Mesothelial cell of epicardium (in vitro differentiated cells): Measurements from ENCODE around the gene KIRREL3. TPM values are rescaled to one million over a fixed set of nuclear protein-coding genes. Genes with fewer than 3 reads are reported as not detected.

ENCODE experiments used
- DNase-seq, 2 experiments: peaks; one replicate each; pipeline ENCODE4 v3.0.0; 2021; ENCODE audit warnings: low spot score in 2 of 2; ENCODE audit not compliant: unreplicated experiment in 2 of 2
- H3K27ac Mint-ChIP-seq: 2 replicates; pipeline ENCODE4 v1.8.0; 2021; ENCODE audit warnings: mixed read lengths
- H3K27me3 Mint-ChIP-seq: 2 replicates; pipeline ENCODE4 v1.8.0; 2021; ENCODE audit warnings: low read depth, mixed read lengths
- H3K36me3 Mint-ChIP-seq: 2 replicates; pipeline ENCODE4 v1.8.0; 2021; ENCODE audit warnings: mixed read lengths
- H3K4me1 Mint-ChIP-seq: 2 replicates; pipeline ENCODE4 v1.8.0; 2021; ENCODE audit warnings: mixed read lengths
- H3K4me3 Mint-ChIP-seq: 2 replicates; pipeline ENCODE4 v1.8.0; 2021; ENCODE audit warnings: mild to moderate bottlenecking, moderate library complexity, mixed read lengths
- H3K9me3 Mint-ChIP-seq: 2 replicates; pipeline ENCODE4 v1.8.0; 2021; ENCODE audit warnings: mixed read lengths
- CTCF ChIP-seq: fragments of 200-600 bp; sonication (generic); IDR thresholded peaks from one replicate; pipeline ENCODE4 v1.5.0; 2021; ENCODE audit warnings: antibody characterized with exemption; ENCODE audit not compliant: unreplicated experiment
- total RNA-seq: library from RNA; stranded (reverse); gene quantifications from 3 replicates; pipeline ENCODE4 v1.2.1, GENCODE V29; 2021

The KIRREL3 gene
- total RNA-seq, 1 donor from 2014 or later = 0.31 TPM

GRCh38 chr11:126874276-126874675, 126.3 kb downstream of the KIRREL3 start:
- peaks cover 12% of the 10 kb centered on the region for H3K9me3 Mint-ChIP-seq
- no peak overlapping the region for H3K27ac Mint-ChIP-seq
- no peak overlapping the region for H3K4me3 Mint-ChIP-seq
- peaks cover 4% of the 10 kb centered on the region for H3K36me3 Mint-ChIP-seq
- peaks cover 35% of the 10 kb centered on the region for H3K4me1 Mint-ChIP-seq
- peaks cover 31% of the 10 kb centered on the region for H3K27me3 Mint-ChIP-seq
- TF ChIP-seq CTCF = no peak
- DNase-seq = no peak

DNA sequence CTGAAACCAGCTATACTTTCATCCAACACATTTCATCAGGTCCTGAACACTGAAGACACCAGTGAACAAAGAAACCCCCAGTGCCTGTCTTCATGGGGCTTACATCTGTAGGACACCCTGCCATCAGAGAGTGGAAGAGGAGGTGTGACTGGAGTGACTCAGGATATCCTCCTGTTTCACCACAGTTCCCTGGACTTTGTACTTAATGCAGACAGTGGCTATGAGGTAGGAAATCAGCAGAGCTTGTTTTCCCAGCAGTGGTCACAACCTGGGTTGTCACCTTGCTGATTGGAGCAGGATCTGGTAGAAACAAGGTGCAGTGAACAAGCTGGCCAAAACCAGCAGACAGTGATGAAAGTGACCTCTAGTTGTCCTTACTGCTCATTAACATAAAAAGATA, 128.8 kb downstream of the KIRREL3 start:
- Mint-ChIP-seq H3K4me3 (no peak overlapping the region), H3K9me3 (peaks cover 12% of the 10 kb centered on the region), H3K27me3 (peaks cover 39% of the 10 kb centered on the region), H3K36me3 (peaks cover 4% of the 10 kb centered on the region), H3K4me1 (peaks cover 27% of the 10 kb centered on the region), H3K27ac (no peak overlapping the region)
- no peak for DNase-seq
- TF ChIP-seq CTCF = no peak

- H3K4me1 Mint-ChIP-seq = peaks cover 21% of the 10 kb centered on the region
- H3K27ac Mint-ChIP-seq = no peak overlapping the region
- no peak for TF ChIP-seq CTCF
- peaks cover 4% of the 10 kb centered on the region for H3K36me3 Mint-ChIP-seq
- no peak for DNase-seq
- peaks cover 50% of the 10 kb centered on the region for H3K27me3 Mint-ChIP-seq
- H3K9me3 Mint-ChIP-seq = peaks cover 12% of the 10 kb centered on the region
- no peak overlapping the region for H3K4me3 Mint-ChIP-seq
These were observed 130.5 kb downstream of the KIRREL3 start for GRCh38 chr11:126870021-126870420.

- peaks cover 13% of the 10 kb centered on the region for H3K4me1 Mint-ChIP-seq
- H3K27me3 Mint-ChIP-seq = peaks cover 55% of the 10 kb centered on the region
- no peak for TF ChIP-seq CTCF
- H3K36me3 Mint-ChIP-seq = peaks cover 4% of the 10 kb centered on the region
- H3K27ac Mint-ChIP-seq = no peak overlapping the region
- no peak for DNase-seq
- no peak overlapping the region for H3K4me3 Mint-ChIP-seq
- H3K9me3 Mint-ChIP-seq = peaks cover 12% of the 10 kb centered on the region
These were observed 131.8 kb downstream of the KIRREL3 start for GRCh38 chr11:126868741-126869140.

DNA sequence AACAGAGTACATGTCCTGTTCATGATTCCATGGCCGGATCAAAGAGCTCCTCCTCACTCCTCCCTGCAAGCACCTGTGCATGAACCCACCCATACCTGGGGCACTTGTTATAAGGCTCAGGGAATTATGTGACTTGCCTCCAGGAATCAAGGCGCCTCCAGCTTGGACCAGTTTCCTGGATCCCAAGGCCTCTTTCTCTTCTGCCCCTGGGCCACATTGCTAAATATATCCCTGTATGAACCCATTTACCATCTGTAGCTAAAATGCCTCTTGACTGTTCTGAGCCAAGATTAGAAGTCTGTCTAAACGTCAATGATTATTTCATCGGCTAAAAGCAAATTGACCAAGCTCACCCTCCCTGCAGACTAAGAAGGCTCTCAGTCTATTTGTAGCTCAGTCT, 135.6 kb downstream of the KIRREL3 start:
- Mint-ChIP-seq H3K4me1 (peaks cover 5% of the 10 kb centered on the region), H3K36me3 (no peaks in the 10 kb centered on the region), H3K27ac (no peak overlapping the region), H3K9me3 (no peaks in the 10 kb centered on the region), H3K27me3 (peaks cover 84% of the 10 kb centered on the region), H3K4me3 (no peak overlapping the region)
- no peak for TF ChIP-seq CTCF
- no peak for DNase-seq

DNA sequence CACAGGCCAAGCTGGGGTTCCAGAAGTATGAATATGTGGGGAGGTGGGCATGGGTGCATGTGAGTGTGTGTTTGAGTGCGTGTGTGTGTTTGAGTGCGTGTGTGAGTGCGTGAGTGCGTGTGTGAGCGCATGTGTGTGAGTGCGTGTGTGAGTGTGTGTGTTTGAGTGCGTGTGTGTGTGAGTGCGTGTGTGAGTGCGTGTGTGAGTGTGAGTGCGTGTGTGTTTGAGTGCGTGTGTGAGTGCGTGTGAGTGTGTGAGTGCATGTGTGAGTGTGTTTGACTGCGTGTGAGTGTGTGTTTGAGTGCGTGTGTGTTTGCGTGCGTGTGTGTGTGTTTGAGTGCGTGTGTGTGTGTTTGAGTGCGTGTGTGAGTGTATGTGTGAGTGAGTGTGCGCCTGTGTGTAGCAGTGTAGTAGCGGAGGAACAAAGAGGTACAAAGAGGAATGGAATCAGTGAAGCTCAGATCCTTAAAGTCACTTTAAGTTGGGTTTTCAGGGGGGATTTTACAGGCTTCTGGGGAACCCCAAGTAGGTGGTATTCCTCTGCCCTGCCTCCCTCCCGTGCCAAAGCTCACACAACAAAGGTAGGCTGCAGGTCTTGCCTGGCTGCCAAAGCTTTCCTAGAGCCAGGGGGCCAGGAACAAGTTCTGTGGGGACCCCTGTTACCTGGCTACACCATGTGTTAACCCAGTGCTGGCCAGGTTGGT, 137.1 kb downstream of the KIRREL3 start:
- Mint-ChIP-seq H3K4me1 (peaks cover 6% of the 10 kb centered on the region), H3K27ac (no peak overlapping the region), H3K4me3 (no peak overlapping the region), H3K9me3 (no peaks in the 10 kb centered on the region), H3K27me3 (peaks cover 90% of the 10 kb centered on the region), H3K36me3 (no peaks in the 10 kb centered on the region)
- no peak for TF ChIP-seq CTCF
- DNase-seq = no peak
